NCI-H2227 treated with DMSO at 0.1 percent for 48 hours (cell line): Measurements from ENCODE around the gene RASAL2.

ENCODE experiments used
- DNase-seq: peaks from one replicate; lab custom pipeline; 2025; lab: John Stamatoyannopoulos, UW

Gene RASAL2

DNA sequence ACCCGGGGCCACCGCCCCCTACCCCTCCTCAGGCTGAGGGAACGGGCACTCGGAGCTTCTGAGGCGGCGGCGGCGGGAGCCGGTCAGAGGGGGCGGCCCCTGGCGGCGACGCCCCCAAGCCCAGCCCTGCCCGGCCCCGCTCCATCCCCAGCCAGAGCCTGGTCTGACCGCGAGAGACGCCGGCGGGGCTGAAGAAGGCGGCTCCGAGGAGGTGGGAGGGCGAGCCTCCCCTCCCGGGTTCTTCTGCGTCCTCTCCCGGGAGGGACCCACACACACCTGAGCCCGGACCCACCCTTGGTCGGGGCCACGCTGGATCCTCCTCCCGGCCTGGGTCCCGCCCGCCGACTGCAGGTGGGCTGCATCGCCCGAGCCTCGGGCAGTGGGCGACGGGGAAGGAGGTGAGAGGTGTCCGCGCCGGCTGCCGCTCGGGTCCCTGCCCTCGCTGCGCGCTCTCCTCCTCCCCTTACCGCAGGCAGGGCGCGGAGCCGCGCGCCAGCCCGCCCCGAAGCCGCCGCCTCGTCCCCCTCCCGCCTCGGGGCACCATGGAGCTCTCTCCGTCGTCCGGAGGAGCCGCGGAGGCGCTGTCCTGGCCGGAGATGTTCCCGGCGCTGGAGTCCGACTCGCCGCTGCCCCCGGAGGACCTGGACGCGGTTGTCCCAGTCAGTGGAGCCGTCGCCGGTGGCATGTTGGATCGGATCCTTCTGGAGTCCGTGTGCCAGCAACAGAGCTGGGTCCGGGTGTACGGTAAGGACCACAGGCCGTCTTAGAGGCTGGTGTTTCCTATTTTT is at the start of gene RASAL2:
Gene RASAL2 (plus strand): TSS at position 154 of the 788 bp plus-strand sequence. CDS start 389 bp downstream, at position 543.
- peak; percentile 82 for DNase-seq

DNA sequence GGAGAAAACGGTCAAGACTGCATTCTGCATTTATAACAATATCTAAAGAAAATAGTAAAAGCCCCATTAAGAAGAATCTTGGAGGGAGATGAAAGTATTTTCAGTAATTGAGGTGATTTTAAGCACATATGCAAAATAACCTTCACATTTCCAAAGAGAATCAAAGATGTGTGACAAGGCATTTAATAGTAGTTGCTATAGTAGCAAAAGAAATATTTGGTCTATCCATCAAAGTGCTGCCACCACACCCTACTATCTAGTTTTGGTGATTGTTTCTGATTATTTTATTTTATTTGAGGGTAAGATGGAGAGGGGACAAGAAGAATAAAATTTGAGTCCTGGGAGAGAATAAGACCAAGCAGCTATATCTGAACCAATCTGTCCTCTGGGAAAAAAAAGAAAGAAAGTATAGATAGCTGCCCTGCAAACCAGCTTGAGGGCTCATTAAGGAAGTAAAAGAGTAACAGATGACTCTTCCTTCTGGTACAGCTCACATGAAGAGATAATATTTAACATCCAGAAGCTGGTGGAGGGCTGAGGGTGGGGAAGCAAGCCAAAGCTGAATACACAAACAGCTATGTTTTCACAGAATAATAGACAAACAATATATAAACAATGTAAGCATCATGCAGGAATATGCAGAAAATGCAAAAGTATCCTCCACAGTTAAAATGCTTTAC is 47.2 kb upstream of the RASAL2 start:
- no peak for DNase-seq

GRCh38 chr1:178047403-178048093 is 46.4 kb upstream of the RASAL2 start:
- DNase-seq = no peak

- DNase-seq = no peak
Measured at GRCh38 chr1:178048426-178048825, 45.5 kb upstream of the RASAL2 start.

DNA sequence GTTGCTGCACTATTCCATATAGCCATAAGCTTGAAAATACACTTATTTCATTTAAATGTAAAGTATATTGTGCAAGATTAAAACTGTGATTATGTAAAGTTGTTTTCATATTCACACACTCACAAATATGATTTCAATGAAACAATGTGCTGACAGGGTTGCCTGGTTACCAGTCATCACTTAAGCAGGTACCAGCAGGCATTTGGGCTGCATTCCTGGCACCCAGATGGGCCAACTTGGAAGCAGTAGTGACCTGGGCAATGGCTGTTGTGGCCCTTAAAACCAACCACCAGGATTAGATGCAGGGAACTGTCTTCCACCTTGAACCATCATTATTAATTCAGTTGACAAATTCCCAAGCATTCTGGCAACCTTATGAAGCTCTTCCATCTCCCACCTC is 45.0 kb upstream of the RASAL2 start:
- DNase-seq = no peak

DNA sequence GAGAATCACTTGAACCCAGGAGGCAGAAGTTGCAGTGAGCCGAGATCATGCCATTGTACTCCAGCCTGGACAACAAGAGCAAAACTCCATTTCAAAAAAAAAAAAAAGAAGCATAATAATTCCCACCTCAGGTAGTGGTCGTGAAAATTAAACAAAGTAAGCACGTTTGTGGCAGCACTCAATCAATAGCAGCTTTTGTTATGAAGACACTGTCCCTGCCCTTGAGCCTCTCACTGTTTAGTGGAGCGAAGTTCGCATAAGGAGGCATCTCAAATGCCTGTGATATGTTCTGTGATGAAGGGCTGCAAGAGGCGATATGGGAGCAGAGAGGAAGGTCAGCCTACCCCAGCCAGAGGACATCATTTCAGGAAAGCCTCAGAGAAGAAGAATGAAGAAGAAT is 43.8 kb upstream of the RASAL2 start:
- DNase-seq = no peak

GRCh38 chr1:178051071-178051470 is 42.8 kb upstream of the RASAL2 start:
- DNase-seq = peak; percentile 53

DNA sequence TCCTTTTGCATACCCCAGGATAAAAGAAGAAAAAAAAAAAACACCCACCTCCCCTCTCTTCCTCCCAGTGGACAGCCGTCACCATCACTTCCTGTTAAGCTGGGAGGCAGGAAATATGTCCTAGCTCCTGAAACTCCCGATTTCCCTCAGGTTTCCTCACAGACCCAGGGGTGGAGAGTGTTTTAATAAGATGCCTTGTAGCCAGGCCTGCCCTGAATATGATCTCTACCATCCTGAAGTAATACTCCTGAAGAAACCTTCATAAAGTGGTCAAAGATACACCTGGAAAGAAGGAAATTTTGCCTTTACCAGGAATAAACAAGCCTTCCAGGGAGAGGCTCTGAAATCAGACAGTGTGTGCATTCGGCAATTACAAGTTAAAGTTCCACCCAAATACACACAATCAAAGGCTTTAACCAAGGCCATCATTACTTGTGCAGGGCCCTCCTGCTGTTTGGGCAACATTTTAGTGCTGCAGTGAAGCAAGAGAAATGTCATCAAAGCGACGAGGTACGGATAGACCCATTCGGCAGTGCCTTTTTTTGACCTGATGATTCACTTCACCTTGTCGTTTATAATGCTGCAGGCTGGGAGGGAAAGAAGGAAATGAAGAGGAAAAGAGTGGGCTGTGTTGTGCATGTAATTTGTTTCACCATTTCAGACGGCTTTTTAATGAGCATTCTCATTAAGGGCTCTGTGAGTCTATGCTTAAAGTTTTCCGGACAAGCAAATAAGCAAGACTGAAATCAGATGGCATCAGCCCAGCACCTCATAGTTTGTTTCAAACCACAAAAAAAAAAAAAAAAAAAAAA is 41.0 kb upstream of the RASAL2 start:
- peak; percentile 85 for DNase-seq

DNA sequence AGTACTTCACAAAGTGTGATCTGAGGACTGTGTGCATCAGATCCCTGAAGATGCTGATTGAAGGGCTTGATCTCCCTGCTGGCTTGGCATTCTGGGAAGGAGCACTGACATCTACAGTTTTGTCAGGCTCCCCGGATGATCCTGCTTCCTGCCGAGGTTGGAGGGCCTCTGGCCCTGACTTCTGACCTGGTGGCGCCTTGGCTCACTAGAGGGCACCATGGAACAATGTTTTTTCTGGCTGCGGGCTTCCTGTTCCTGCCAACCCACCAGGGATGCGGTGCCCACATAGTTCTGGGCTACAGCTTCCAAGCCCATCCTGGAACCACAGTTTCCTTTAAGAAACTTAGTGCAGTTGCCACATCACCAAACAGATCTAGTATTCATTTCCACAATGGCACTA is 38.8 kb upstream of the RASAL2 start:
- DNase-seq = no peak

DNA sequence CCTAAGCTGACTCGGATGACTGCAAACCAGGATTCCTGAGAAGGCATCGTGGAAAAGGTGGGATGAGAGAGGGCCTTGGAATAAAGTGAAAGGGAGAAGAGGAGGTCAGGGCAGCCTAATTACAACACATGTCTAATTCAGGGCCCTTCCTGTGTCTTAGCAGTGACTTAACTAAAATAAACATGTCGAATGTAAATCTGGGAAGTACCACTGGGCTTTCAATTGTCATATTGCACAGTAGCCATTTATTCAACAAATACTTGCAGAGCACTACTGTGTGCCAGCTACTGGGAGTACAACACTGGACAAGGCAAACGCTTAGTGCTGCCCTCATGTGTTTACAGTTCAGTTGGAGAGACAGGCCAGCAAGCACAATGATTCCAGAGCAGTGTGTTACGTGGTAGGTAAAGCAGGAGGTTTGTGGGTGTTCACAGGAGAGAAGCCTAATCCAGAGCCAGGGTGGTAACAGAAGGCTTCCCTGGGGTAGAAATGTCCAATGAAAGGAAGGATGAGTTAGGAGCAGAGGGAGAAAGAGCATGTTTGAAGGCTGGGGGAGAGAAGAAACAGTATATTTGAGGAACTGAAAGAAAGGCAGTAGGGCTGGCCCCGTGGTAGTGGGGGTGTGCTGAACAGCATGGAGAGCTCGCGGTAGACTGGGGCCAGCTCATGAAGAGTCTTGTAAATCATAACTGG is 38.0 kb upstream of the RASAL2 start:
- no peak for DNase-seq

GRCh38 chr1:178057141-178057765 is 36.7 kb upstream of the RASAL2 start:
- no peak for DNase-seq

DNA sequence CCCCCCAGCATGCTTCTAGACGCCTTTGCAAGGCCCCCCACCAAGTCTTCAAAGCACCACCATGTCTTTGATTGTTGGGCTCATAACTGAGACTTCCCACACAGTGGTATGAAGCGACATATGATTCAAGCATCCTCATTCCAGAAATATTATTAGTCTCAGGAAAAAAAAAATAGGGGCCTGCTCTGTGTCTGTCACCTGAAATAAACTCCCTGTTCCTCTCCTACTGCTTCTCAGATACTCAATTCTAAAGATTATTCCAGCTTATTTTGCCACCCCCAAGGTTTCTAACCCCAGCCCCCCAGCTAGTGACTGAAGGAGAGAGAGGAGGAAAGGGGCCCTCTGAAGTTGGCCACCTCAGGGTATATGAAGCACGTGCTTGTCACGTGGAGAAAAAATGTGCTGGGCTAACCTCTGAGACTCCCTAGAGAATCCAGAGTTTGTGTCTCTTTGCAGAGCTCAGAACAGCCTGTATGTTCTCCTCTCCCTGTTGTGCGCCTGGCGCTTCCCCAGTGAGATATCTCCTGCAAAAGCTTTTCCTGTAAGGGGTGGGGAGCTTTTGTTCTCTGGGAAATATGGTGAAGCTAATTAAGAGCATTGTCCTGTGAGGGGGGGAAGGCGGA is 35.9 kb upstream of the RASAL2 start:
- DNase-seq = no peak

DNA sequence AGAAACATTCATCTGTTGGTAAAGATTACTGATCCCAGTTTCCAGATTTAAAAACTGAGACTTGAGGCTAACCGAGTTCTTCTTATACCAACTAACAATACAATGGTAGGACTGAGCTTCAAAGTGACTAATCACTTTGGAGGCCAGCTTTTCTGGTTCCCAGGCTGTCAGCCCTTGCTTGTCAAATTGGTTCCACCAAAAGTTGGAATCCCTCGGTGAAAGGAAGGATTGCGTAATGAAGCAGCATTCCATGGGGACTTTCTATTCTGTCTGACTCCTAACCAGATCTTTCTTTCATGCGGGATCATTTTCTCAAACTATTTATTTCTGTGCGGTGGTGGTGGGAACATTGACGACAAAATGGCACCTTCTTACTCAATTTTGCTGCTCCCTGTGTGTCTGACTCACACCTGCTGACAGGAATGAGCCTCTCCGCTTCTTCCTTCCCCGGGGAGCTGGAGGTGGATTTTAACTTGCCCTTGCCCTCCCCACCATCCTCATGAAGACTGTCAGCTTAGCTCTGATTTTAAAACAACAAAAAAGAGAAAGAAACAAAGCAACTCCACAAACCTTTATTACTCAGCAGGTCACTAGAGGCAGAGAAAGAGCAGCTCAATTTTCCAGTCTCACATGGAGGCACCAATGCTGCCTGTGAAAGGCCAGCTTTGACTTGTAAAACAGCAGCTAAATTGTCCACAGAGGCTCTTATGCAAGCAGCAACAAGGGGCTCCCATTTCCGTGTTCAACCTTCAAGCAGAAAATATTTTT is 32.9 kb upstream of the RASAL2 start:
- DNase-seq = peak; percentile 56

DNA sequence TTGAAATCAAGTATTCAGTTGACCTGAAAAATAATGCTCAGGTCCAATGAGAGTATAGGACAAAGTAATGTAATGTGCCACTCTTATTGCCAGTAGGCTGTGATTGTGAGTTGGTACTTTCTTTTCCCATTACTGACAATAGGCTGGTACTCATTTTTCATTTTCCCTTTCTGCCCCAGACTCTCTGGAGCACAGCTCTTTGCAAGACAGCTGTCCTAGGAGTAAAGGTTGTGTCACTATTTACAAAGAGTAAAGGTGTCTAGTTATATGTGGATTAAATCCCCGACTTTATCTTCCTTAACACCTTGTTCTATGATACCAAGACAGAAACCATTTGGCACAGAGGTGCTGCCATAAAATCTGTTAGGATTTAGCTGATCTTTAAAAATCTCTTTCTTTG is 32.3 kb upstream of the RASAL2 start:
- no peak for DNase-seq

GRCh38 chr1:178064191-178064821 is 29.6 kb upstream of the RASAL2 start:
- no peak for DNase-seq

DNA sequence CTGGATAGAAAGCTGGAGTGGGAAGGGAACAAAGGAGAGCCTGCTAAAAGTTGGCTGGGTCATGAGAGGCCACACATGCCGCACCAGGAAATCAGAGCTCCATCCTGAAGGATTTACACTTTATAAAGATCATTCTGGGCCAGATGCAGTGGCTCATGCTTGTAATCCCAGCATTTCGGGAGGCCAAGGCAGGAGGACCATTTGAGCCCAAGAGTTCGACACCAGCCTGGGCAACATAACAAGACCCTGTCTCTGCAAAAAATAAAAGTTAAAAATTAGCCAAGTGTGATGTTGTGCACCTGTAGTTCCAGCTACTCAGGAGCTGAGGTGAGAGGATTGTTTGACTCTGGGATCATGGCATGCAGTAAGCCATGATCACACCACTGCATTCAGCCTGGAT is 28.7 kb upstream of the RASAL2 start:
- DNase-seq = no peak

DNA sequence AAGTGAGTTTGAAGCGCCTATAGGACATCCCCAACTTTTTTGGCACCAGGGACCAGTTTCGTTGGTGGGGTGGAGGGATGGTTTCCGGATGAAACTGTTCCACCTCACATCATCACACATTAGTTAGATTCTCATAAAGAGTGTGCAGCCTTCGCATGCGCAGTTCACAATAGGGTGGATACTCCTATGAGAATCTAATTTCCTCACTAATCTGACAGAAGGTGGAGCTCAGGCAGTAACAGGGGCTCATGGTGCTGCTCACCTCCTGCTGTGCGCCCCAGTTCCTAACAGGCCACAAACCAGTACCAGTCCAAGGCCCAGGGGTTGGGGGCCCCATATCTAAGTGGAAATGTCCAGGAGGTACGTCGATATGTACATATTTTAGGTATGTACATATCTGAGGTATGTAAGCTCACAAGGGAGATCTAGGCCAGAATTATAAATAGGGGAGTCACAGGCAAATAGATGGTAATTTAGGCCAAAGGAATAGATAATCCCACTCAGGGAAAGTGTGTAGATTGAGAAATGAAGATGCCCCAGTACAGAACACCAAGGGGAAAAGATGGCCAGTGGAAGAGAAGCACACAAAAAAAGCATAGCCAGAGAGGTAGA is 27.5 kb upstream of the RASAL2 start:
- no peak for DNase-seq

GRCh38 chr1:178066908-178067614 is 26.8 kb upstream of the RASAL2 start:
- no peak for DNase-seq
